GM19043 (cell line): Measurements from ENCODE around the gene C10orf67.
"Not testable (repeated sequence)": the region's sequence is repeated elsewhere in the genome, so short reads cannot be mapped to it uniquely, and the experiment has no call there.

Source experiments
- ATAC-seq: cut with Tn5 transposase; IDR thresholded peaks from one replicate; pipeline ENCODE4 v1.9.1; 2021; ENCODE audit warnings: low read depth; ENCODE audit not compliant: unreplicated experiment

The C10orf67 gene

DNA sequence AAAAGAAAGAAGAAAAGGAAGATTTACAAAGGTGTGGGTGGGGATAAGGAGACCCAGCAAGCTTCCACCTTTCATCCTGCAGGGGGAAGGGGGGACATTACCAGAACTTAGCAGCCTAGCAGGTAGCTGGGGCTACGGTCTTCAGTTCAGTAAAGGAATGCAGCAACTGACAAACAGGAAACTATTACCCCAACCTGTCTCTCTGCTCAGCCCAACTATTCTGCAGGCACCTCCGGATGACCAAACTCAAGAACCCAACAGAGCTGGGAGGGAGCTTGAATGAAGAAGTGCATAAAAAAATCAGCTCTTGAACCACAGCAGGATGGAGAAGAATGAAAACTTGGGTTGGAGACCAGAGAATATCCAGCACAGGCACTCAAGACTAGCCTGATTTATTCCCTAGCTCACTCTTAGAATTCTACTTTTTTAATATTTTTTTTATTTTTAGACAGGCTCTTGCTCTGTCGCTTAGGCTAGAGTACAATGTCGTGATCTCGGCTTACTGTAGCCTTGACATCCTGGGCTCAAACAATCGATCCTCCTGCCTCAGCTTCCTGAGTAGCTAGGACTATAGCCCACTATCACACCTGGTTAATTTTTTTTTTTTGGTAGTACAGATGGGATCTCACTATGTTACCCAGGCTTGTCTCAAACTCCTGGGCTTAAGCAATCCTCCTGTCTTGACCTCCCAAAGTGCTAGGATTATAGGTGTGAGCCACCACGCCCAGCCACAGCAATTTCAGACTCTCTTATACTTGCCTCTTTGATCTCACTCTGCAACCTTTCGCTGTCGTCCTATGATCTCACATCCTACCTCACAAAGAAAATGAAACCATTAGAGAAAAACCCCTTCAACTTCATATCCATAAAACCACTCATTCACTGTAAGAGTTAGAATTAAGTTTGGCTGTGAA, 18.5 kb upstream of the C10orf67 start:
- peak; percentile 36 for ATAC-seq

DNA sequence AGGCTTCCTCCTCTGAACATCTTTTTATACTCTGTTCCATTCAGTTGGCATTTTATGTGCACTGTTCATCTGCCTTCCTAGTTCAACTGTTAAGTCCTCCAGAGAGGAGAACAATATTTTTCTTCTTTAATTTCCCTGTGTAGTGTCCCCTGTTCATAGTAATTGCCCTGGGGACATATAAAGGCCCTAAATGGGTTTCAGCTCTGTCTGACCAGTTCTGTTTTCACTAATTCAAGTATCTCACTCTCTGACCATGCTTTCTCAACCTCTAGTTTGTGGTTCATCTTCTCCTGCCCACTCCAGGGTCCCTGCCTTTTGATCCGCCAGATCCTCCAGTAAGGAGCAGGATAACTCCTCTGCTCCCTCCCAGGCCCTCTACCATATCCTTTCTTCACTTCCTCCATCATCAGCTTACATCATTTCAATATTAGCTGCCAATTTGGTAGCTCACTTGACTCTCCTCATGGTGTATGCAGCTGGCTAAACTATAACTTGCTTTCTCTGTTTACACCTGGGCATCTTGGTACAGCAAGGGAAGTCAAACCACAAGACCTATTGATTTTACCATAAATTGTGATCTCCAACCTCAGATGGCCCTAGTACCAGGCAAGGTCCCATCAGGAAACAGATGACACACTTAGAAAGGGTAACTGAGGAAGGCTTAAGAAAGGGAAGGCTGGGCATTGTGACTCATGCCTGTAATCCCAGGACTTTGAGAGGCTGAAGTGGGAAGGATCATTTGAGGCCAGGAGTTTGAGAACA, 17.7 kb upstream of the C10orf67 start:
- peak; percentile 44 for ATAC-seq

DNA sequence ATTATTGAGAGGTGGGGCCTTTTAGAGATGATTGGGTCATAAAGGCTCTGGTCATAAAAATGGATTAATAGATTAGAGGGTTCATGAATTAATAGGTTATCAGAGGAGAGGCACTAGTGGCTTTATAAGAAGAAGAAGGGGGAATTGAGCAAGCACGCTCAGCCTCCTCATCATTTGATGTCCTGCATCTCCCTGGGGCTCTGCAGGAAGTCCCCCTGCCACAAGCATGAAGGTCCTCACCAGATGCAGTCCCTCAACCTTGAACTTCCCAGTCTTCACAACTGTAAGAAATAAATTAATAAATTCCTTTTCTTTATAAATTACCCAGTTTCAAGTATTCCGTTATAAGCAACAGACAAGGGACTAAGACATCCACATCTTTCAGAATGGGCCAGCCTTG, 17.1 kb upstream of the C10orf67 start:
- no peak for ATAC-seq

DNA sequence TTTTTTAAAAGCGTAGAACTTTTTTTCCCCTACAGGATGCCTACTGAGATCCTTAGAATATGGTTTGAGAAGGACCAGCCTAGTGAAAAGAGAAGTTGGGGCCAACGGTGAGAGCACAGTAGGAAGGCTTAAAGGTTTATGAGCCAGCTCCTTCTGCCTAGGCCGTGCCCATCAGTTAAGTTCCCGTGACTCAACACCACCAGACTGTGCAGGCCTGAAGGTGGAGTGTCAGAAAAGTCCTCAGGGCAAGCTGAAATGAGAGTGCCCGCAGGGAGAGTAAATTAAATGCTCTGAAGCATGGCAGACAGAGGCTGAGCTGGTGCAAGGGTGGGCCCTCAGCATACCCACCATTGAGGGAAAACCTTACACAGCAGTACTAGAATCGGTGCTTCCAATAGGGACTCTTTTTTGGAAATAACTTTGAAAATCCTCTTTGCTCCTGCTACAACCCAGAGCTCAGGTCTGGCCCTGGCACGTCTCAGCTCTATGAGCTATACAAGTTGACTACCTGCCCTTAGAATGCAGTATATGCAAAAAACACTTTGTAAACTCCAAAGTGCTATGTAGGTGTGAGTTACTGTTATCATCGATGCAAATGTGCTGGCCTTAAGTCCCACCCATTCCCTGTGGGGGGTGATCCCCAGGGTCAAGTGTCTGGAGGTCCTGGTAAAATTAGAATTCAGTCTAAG, 15.2 kb upstream of the C10orf67 start:
- ATAC-seq, result no peak

DNA sequence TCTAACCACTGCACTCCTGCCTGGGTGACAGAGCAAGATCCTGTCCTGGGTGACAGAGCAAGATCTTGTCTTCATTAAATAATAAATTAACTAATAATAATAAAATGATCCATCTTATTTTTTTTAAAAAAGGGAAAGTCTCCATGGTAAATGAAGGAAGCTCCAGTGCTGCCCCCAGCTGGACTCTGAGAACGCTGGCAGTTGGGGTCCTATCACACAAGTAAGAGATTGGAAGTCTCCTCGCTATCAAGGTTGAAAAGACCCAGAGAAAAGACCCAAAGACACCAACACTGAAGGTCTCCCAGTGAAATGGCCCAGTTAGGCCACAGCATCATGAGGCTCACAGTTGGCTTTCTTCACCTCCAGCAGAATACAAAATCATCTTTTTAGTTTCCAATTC, 13.8 kb upstream of the C10orf67 start:
- ATAC-seq, result no peak

DNA sequence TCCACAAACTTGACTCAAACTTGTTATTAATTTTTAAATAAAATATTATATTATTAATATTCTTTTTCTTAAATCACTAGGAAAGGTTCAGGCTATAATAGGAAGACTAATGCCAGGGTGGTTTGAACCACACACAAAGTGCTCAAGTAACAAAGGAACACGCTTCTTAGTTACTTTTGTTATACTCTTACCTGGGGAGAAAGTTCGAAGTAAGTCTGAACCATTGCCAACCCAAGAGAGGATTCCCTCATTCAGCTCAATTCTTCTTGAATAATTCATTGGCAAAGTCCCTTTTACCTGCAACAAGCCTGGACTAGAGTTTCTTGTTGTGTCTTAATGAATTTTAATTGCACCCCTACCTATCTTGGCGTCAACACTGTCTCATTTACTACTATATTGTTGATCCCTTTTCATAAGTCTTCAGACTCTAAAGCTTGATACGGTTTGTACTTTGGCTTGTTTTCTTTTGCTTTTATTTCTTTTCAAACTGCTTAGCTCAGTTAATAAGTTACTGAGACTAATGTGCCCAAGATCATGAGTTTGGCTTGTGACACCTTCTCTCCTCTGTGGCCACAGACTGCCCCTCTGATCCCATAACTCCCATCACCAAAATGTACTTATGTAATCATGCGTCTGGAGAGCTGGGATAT, 10.2 kb upstream of the C10orf67 start:
- no peak for ATAC-seq

DNA sequence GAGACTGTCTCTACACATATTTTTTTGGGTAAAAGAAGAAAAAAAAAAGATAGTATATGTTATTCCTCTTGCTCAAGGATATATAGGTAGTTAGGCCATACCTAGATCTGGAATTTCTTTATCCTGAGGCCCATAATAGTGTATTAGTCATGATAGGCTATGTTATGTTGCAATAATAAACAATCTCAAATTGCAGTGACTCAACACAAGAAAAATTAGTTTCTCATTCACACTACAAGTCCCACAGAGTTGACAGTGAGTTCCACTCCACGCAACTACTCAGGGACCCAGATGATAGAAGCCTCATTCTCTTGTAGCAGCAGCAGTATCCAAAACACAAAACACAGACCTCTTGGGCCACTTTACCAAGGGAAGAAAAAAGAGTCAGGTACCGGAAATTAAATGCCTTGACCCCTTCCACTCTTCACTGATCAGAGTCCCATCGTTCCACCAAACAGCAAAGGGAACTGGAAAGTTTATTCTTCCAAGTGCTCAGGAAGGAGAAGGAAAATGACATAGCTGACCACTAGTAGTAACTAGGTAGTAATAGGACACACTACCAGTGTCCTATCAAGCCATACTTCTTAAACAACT, 7.4 kb upstream of the C10orf67 start:
- ATAC-seq, result no peak

DNA sequence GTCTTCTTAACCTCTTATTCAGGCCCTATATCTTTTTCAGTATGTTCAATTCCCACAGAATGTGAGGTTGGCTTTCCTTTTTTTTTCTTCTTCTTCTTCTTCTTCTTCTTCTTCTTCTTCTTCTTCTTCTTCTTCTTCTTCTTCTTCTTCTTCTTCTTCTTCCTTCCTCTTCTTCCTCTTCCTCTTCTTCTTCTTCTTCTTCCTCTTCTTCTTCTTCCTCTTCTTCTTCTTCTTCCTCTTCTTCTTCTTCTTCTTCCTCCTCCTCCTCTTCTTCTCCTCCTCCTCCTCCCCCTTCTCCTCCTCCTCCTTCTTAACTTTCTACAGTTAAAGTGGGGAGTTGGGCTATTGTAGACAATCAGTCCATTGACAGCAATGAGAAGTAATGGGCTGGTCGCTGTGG, 6.1 kb upstream of the C10orf67 start:
- not testable (repeated sequence) for ATAC-seq

DNA sequence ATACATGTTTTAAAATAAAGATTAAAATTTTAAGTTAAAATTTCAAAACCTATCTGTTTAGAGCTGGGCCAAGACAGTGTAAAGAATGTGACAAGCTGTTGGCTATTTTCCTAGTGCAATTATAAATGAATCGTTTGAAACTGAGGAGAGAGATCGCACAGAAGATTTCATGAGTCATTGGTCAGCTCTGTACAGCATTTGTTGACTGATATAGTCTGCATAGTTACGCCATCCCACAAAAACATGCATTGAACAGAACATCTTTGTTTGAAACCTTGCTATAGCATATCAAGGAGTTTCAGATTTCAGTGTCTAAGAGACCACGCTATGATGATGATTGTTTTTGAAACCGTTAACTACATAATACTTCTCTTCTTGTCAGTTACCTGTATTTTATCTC, 1.3 kb upstream of the C10orf67 start:
- no peak for ATAC-seq

DNA sequence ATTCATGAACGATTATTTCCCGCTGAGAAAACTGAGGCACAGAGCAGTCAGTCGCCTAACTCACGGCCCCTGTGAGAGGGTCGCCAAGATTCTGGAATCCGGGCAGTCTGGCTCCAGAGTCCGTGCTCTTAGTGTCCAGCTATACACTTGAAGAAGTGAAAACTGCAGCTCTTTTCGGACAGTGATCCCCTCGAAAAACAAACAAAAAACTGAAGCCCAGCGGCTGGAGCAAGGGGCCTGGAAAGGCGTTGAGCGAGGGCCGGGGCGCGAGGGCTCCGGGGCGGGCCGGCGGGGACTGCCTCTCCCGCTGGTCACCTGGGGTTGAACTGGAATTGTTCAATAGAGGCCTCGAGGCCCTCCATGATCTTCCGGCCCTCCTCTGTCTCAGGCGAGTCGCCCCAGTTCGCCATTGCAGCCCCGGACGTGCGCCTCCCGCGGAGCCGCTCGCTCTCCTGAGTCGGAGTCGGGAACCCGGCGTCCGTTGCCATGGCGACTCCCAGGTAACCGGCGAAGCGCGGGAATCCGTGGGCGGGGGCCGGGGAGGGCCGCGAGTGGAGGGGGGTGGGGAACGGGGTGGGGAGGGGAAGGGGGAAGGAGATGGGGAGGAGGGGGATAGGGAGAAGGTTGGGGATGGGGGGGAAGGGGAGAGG, 881 bp downstream of the C10orf67 start:
- no peak for ATAC-seq

DNA sequence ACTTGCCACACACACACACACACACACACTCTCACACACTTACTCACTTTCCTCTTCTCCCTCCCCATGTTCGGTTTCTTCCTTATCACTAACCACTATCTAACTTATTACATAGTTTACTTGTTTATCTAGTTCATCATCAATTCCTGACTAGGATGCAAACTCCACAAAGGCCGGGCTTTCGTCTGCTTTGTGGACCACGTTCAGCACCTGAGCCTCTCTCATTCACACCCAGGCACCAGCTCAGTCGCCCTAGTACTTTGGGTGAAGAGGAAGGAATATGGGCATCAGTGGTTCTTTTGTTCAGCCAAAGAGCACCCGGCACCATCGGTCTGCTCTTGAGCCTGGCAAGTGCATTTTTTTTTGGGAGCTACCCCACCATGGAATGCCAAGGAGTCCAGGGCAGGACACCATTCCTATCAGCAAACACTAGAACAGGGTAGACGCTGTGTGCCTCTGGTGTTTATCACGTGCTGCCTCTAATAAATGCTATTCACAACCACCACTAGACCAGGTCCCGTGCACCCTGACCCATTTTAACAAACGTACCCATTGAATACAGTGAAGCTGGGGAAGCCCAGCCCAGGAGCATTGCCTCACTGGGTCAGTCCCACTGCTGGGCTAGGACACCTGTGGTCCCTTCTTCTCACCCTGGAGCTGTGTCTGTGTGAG, 2.2 kb downstream of the C10orf67 start:
- no peak for ATAC-seq

DNA sequence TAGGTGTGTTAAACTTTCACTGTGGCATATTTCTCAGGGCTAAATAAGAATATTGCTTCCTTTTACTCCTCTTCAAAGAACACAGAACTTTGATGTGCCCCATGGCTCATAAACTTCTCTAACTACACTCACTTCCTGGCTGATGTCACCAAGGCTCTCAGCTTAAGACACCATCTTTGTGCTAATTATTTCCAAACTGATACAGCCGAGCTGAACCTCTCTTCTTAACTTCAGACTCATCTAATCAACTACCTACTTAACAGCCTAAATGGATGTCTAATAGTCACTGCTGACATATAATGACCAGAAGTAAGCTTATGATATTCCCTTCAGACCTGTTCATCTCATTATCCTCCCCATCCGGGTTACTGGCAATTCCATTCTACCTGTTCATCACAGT, 3.6 kb downstream of the C10orf67 start:
- no peak for ATAC-seq

DNA sequence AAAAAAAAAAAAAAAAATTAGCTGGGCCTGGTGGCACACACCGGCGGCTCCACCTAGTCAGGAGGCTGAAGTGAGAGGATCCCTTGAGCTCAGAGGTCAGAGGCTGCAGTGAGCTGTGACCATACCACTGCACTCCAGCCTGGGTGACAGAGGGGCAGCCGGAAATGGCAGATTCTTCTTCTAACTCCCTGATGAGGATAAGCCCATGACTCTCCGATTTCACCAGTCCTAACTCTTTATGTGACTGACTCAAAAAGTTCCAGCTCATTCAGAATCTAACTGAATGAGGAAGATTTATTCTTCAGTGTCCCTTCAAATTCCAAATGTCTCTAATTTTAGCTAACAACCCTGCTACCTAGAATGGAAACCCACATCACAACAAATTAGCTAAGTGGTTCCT, 4.2 kb downstream of the C10orf67 start:
- ATAC-seq, result no peak

DNA sequence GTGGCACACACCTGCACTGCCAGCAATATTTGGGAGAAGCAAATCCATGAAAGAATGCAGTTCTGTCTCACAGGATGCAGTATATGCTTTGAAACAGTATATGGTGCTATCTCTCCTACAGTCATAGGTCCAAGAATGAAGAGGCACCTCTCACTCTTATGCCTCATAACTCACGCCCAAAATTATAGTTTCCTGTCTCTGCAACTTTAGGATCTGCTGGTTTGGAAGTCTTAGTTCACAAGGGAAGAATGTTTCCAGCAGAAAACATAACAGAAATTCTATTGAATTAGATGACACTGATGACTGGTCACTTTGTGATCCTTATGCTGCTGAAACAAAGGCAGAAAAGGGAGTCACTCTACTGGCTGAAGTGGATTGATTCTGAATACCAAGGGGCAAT, 5.7 kb downstream of the C10orf67 start:
- ATAC-seq, result no peak

DNA sequence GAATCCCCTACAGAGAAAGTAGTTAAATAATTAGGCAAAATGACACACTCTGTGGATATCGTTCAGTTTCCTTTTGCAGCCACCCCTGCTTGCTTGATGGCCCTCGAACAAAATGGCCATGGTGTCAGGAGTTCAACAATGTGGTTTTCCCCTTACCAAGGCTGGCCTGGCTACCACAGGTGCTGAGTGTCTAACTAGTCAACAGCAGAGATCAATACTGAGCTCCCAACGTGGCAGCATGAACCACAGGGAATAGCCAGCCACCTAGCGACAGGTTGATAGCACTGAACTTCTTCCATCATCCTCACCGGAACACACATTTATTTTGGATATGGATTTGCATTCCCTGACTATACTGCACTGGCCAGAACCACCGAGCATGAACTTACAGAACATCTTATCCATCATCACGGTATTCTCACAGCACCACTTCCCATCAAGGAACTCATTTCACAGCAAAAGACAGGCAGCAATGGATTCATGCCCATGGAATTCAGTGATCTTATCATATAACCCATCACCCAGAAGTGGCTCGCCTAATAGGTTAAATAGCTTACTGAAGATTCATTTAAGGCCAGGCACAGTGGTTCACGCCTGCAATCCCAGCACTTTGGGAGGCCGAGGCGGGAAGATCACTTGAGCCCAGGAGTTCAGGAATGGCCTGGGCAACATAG, 6.3 kb downstream of the C10orf67 start:
- ATAC-seq, result no peak

DNA sequence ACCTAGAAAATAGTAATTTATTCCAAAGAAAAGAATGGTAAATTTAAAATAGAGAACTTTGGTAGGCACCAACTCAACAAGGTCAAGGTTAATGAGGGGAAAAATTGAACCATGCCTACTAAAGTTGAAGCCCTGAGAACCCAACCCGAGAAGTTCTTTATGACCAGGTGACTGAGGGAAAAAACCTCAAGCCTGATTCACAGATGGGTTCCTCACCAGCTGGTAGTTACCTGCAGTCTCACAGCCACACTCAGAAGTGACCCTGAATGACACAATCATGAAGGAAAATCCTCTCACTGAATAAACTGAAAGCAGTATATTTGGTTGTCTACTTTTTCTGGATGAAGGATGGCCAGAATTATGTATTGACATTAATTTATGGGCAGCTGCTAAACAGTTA, 7.0 kb downstream of the C10orf67 start:
- ATAC-seq, result peak; percentile 28

DNA sequence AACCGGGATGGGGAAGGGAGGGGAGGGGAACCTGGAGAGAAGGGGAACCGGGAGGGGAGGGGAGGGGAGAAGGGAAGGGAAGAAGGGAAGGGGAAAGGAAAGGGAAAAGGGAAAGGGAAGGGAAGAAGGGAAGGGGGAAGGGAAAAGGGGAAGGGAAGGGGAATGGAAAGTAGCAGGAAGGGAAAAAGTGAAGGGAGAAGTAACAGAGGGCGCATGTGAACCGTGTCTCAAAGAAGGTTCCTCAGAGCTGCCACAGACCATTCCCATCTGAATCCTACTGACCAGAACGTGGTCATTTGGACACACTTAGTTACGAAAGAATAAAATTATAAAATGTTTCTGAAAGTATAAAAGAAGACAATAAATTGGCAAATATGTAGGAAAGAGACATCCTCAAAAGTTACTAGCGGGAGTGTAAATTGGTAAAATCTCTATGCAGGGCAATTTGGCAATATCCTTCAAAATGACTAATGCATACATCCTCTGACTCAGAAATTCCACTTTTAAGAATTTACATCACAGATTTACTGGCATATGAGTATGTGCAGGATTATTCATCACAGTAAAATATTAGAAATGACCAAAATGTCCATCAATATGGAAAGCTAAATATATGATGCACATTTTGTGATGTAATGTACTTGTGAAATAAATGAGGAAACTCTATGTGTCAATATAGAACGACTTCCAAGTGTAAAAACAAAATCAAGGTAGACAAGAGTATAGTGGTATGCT, 12.9 kb downstream of the C10orf67 start:
- no peak for ATAC-seq

DNA sequence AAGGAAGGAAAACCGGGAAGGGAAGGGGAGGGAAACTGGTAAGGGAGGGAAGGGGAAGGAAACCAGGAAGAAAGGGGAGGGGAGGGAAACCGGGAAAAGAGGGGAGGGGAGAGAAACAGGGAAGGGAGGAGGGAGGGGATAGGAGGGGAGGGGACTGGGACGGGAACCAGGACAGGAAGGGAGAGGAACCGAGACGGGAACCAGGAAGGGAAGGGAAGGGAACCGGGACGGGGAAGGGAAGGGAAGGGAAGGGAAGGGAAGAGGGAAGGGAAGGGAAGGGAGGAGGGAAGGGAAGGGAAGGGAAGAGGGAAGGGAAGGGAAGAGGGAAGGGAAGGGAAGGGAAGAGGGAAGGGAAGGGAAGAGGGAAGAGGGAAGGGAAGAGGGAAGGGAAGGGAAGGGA, 13.6 kb downstream of the C10orf67 start:
- no peak for ATAC-seq
